HCT116 (cell line): ENCODE measurements around the gene MAPK8. TPM values are rescaled to one million over a fixed set of nuclear protein-coding genes. Genes with fewer than 3 reads are reported as not detected.

ENCODE experiments used
- ATAC-seq: fragments of 200-7000 bp; cut with Tn5 transposase; 2 replicates; pipeline ENCODE4 v1.9.1; 2020; ENCODE audit warnings: mild to moderate bottlenecking, moderate library complexity
- BruUV-seq: library from RNA; stranded (reverse); fragments of 400-500 nt; replicated peaks from 2 replicates; lab custom pipeline; 2021; lab: Mats Ljungman, UMichigan
- CTCF ChIA-PET: fragments of 300-600 bp; sonication (Branson Sonifier 250); formaldehyde crosslinking; loops from one replicate; lab custom pipeline; 2021; ENCODE audit warnings: antibody characterized with exemption; lab: Charles Lee
- POLR2A ChIA-PET: fragments of 300-600, 350-600 bp; sonication (Branson Sonifier 250); formaldehyde crosslinking; loops from one replicate; lab custom pipeline; 2021; ENCODE audit warnings: antibody characterized with exemption; lab: Charles Lee
- RAD21 ChIA-PET, 2 experiments: fragments of 300-600 bp; sonication (Branson Sonifier 250); formaldehyde crosslinking; loops; one replicate each; lab custom pipeline; 2023; ENCODE audit warnings: low total read pairs in 2 of 2; ENCODE audit not compliant: uncharacterized antibody in 2 of 2, unreplicated experiment in 2 of 2, low non-redundant PET in 1 of 2; lab: Charles Lee
- DNase-seq: peaks from one replicate; pipeline ENCODE4 v3.0.0-alpha.2; 2010; ENCODE audit warnings: low read depth, low spot score
- H2AFZ ChIP-seq: fragments of 200-600 bp; shearing (Covaris generic), sonication (generic); 2 replicates; pipeline ENCODE4 v1.6.1; 2017; ENCODE audit warnings: low read depth, mixed run types, mixed read lengths, antibody characterized with exemption, low read length; ENCODE audit not compliant: poor library complexity, severe bottlenecking
- H3K27ac ChIP-seq: 2 replicates; pipeline ENCODE4 v1.5.1; 2012; ENCODE audit warnings: low read depth, low read length
- H3K27me3 ChIP-seq: fragments of 200-600 bp; sonication (generic); 2 replicates; pipeline ENCODE4 v1.6.1; 2016; ENCODE audit warnings: mixed run types, low read length, mixed read lengths; ENCODE audit not compliant: insufficient read depth
- H3K36me3 ChIP-seq, 2 experiments: fragments of 200-500 bp in 1 of 2; fragments of 200-600 bp in 1 of 2; sonication (Bioruptor generic) in 1 of 2; sonication (generic) in 1 of 2; 2 replicates each; pipeline versions ENCODE4 v1.5.1 to v1.6.1; 2014 to 2016; ENCODE audit warnings: low read length in 2 of 2, inconsistent platforms in 1 of 2, mixed read lengths in 1 of 2, mixed run types in 1 of 2; ENCODE audit not compliant: insufficient read depth in 2 of 2, control insufficient read depth in 1 of 2
- H3K4me1 ChIP-seq, 2 experiments: fragments of 200-600 bp in 1 of 2; sonication (generic) in 1 of 2; 2 replicates each; pipeline versions ENCODE4 v1.5.1 to v1.6.1; 2012 to 2017; ENCODE audit warnings: low read length in 2 of 2, inconsistent platforms in 1 of 2, mild to moderate bottlenecking in 1 of 2, mixed read lengths in 1 of 2, mixed run types in 1 of 2, moderate library complexity in 1 of 2; ENCODE audit not compliant: insufficient read depth in 2 of 2, control insufficient read depth in 1 of 2
- H3K4me2 ChIP-seq: fragments of 200-600 bp; sonication (generic); 2 replicates; pipeline ENCODE4 v1.6.1; 2017; ENCODE audit warnings: mixed run types, low read length, mixed read lengths
- H3K4me3 ChIP-seq, 2 experiments: fragments of 200-600 bp in 1 of 2; sonication (generic) in 1 of 2; replicated peaks in 1 of 2; 2 replicates each; pipeline ENCODE4 v1.5.1; 2011 to 2016; ENCODE audit warnings: low read length in 2 of 2, control low read depth in 1 of 2, low read depth in 1 of 2, mild to moderate bottlenecking in 1 of 2, mixed read lengths in 1 of 2, mixed run types in 1 of 2
- H3K79me2 ChIP-seq: fragments of 200-600 bp; sonication (generic); 2 replicates; pipeline ENCODE4 v1.6.1; 2017; ENCODE audit warnings: mild to moderate bottlenecking, mixed run types, low read length, moderate library complexity, mixed read lengths; ENCODE audit not compliant: insufficient read depth
- H3K9ac ChIP-seq: fragments of 200-600 bp; sonication (generic); 2 replicates; pipeline ENCODE4 v1.6.1; 2016; ENCODE audit warnings: low read length, mixed read lengths
- H3K9me2 ChIP-seq: fragments of 200-600 bp; sonication (generic), shearing (Covaris generic); 2 replicates; pipeline ENCODE4 v1.6.1; 2017; ENCODE audit warnings: mixed run types, mild to moderate bottlenecking, moderate library complexity; ENCODE audit not compliant: insufficient read depth
- H3K9me3 ChIP-seq, 2 experiments: fragments of 200-500 bp in 1 of 2; fragments of 200-600 bp in 1 of 2; sonication (Bioruptor generic) in 1 of 2; sonication (generic) in 1 of 2; 2 replicates each; pipeline ENCODE4 v1.6.1; 2014 to 2017; ENCODE audit warnings: low read length in 2 of 2, mixed read lengths in 2 of 2, inconsistent platforms in 1 of 2, low read depth in 1 of 2, mild to moderate bottlenecking in 1 of 2, mixed run types in 1 of 2, moderate library complexity in 1 of 2; ENCODE audit not compliant: control insufficient read depth in 1 of 2, insufficient read depth in 1 of 2
- H4K20me1 ChIP-seq: fragments of 200-600 bp; sonication (generic), shearing (Covaris generic); 2 replicates; pipeline ENCODE4 v1.6.1; 2017; ENCODE audit warnings: mixed run types, mild to moderate bottlenecking, moderate library complexity; ENCODE audit not compliant: insufficient read depth
- CBX3 ChIP-seq: IDR thresholded peaks from 2 replicates; pipeline ENCODE4 v1.6.1; 2012; ENCODE audit warnings: low read depth
- CEBPB ChIP-seq: IDR thresholded peaks from 2 replicates; pipeline ENCODE4 v1.6.1; 2012; ENCODE audit warnings: low read depth
- EZH2 ChIP-seq: fragments of 200-600 bp; sonication (generic); IDR thresholded peaks from 2 replicates; pipeline ENCODE4 v1.6.1; 2017; ENCODE audit warnings: antibody characterized with exemption, mixed run types
- EZH2phosphoT487 ChIP-seq: fragments of 200-600 bp; IDR thresholded peaks from 2 replicates; pipeline ENCODE4 v1.6.1; 2018; ENCODE audit warnings: antibody characterized with exemption, borderline replicate concordance
- FOSL1 ChIP-seq: IDR thresholded peaks from 2 replicates; pipeline ENCODE4 v1.6.1; 2012; ENCODE audit warnings: low read depth
- JUND ChIP-seq: IDR thresholded peaks from 2 replicates; pipeline ENCODE4 v1.6.1; 2012
- POLR2A ChIP-seq: IDR thresholded peaks from 2 replicates; pipeline ENCODE4 v1.7.0; 2011; ENCODE audit warnings: borderline replicate concordance; ENCODE audit not compliant: insufficient read depth, insufficient read length; ENCODE audit errors: extremely low read depth
- POLR2AphosphoS5 ChIP-seq: IDR thresholded peaks from 2 replicates; pipeline ENCODE4 v1.6.1; 2011; ENCODE audit warnings: mild to moderate bottlenecking, low read depth, low read length, moderate library complexity
- RAD21 ChIP-seq: IDR thresholded peaks from 2 replicates; pipeline ENCODE4 v1.6.1; 2012; ENCODE audit warnings: low read depth, mild to moderate bottlenecking
- SIN3A ChIP-seq: IDR thresholded peaks from 2 replicates; pipeline ENCODE4 v1.6.1; 2012; ENCODE audit warnings: low read depth
- SRF ChIP-seq: IDR thresholded peaks from 2 replicates; pipeline ENCODE4 v1.6.1; 2012; ENCODE audit warnings: low read depth
- TCF7L2 ChIP-seq: IDR thresholded peaks from 2 replicates; pipeline ENCODE4 v1.7.0; 2011; ENCODE audit warnings: borderline replicate concordance, inconsistent platforms; ENCODE audit not compliant: insufficient read depth, insufficient read length; ENCODE audit errors: extremely low read depth
- YY1 ChIP-seq: IDR thresholded peaks from 2 replicates; pipeline ENCODE4 v1.6.1; 2011; ENCODE audit warnings: low read length, low read depth, moderate library complexity, mild to moderate bottlenecking; ENCODE audit not compliant: insufficient replicate concordance; ENCODE audit errors: extremely low read depth
- ZNF274 ChIP-seq: fragments of 200-500 bp; sonication (Bioruptor generic); IDR thresholded peaks from 2 replicates; pipeline ENCODE4 v1.6.1; 2014; ENCODE audit warnings: mild to moderate bottlenecking, low read depth, low read length, inconsistent platforms
- intact Hi-C: fragments of 100-400 bp; cut with micrococcal nuclease; formaldehyde crosslinking; loops from 2 replicates; pipeline ENCODE4 v1.10.0; 2022
- total RNA-seq: library from RNA; stranded (reverse); gene quantifications from one replicate; pipeline ENCODE4 v1.2.1, GENCODE V29; 2021; ENCODE audit not compliant: unreplicated experiment
- TF ChIP-seq, protein P1 (sequence below), 3 experiments: fragments of 200-600 bp in 1 of 3; sonication (generic) in 1 of 3; IDR thresholded peaks in 2 of 3; conservative IDR thresholded peaks in 1 of 3; 2 replicates each; pipeline ENCODE4 v1.5.1; 2012 to 2017; ENCODE audit warnings: low read depth in 2 of 3, low read length in 2 of 3, antibody characterized with exemption in 1 of 3, borderline replicate concordance in 1 of 3, control low read depth in 1 of 3, mild to moderate bottlenecking in 1 of 3, mixed read lengths in 1 of 3, mixed run types in 1 of 3, moderate library complexity in 1 of 3; ENCODE audit not compliant: insufficient read depth in 1 of 3
- TF ChIP-seq, protein P2 (sequence below): IDR thresholded peaks from 2 replicates; pipeline ENCODE4 v1.6.1; 2012

MAPK8 gene
- total RNA-seq, 1 experiment from 2014 or later = 71.0 TPM

DNA sequence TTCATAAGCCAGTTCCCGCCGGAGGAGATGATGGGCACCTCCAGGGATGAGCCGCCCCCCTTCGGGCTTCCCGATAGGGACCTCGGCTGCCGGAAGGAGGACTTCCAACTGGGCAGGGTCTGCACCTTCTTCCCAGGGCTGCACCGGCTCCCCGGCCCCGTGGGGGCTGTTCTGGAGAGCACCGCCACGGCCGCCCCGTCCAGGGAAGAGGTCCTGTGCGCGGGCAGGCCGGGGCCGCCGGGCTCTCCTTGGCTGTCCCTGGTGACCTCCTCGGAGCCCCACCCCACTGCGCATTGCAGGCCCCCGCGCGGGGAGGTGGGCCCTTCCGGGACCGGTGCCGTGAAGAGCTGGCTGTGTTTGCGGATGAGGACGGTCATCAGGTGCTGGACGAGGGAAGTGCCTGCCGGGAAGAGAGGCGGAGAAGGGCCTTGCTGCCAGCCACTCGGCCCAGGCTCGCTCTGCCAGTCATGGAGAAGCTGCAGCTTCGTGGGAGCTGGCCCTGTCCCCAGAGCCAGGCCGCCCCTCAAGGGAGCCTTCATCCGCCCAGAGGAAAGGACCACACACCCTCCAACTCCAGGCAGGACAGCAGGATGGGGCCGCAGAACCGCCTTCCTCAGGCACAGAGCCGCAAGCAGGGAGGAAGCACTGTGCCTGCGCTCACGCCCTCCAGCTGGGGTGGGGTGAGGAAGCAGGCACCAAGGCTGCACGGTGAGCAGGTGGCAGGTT is 144.4 kb downstream of the MAPK8 start:
- Histone ChIP-seq H3K36me3 (no peaks in the 10 kb centered on the region), H3K4me1 (no peaks in the 10 kb centered on the region; a peak in 1 of 4 replicates), H4K20me1 (no peaks in the 10 kb centered on the region), H2AFZ (no peak overlapping the region), H3K9ac (no peak overlapping the region), H3K4me2 (no peak overlapping the region), H3K4me3 (no peak overlapping the region), H3K9me2 (no peaks in the 10 kb centered on the region), H3K27me3 (no peaks in the 10 kb centered on the region), H3K9me3 (no peaks in the 10 kb centered on the region), H3K79me2 (no peaks in the 10 kb centered on the region)
- ATAC-seq (no peak), DNase-seq (no peak)
- POLR2A ChIA-PET = no interaction called here
- CTCF ChIA-PET = no interaction called here
- intact Hi-C loops = no loop called here
- TF ChIP-seq JUND = no peak
- TF ChIP-seq, protein P1, sequence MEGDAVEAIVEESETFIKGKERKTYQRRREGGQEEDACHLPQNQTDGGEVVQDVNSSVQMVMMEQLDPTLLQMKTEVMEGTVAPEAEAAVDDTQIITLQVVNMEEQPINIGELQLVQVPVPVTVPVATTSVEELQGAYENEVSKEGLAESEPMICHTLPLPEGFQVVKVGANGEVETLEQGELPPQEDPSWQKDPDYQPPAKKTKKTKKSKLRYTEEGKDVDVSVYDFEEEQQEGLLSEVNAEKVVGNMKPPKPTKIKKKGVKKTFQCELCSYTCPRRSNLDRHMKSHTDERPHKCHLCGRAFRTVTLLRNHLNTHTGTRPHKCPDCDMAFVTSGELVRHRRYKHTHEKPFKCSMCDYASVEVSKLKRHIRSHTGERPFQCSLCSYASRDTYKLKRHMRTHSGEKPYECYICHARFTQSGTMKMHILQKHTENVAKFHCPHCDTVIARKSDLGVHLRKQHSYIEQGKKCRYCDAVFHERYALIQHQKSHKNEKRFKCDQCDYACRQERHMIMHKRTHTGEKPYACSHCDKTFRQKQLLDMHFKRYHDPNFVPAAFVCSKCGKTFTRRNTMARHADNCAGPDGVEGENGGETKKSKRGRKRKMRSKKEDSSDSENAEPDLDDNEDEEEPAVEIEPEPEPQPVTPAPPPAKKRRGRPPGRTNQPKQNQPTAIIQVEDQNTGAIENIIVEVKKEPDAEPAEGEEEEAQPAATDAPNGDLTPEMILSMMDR (IDR thresholded peaks at IDR 0.05 in 2 of 3, conservative IDR thresholded peaks at IDR 0.05 in 1 of 3; ENCODE audit: borderline replicate concordance in 1 of 3, insufficient read depth in 1 of 3, low read depth in 2 of 3, low read length in 2 of 3) = no peak
- no peak for TF ChIP-seq EZH2phosphoT487
- TF ChIP-seq ZNF274 = no peak
- TF ChIP-seq, protein P2, sequence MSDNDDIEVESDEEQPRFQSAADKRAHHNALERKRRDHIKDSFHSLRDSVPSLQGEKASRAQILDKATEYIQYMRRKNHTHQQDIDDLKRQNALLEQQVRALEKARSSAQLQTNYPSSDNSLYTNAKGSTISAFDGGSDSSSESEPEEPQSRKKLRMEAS = no peak
- TF ChIP-seq TCF7L2 = no peak
- TF ChIP-seq RAD21 = no peak
- no peak for TF ChIP-seq SRF
- no peak for TF ChIP-seq CBX3
- no peak for TF ChIP-seq EZH2
- no peak for TF ChIP-seq CEBPB
- no peak for TF ChIP-seq POLR2AphosphoS5
- TF ChIP-seq FOSL1 = no peak
- no peak for TF ChIP-seq POLR2A
- no peak for TF ChIP-seq SIN3A
- TF ChIP-seq YY1 = no peak
- TF ChIP-seq, all 23 proteins: peak for 0
- RAD21 ChIA-PET = no interaction called here
- BruUV-seq = no TSS peak
- H3K27ac ChIP-seq = no peak overlapping the region
